Measurements from ENCODE around the gene PHLDB1. TPM values are rescaled to one million over a fixed set of nuclear protein-coding genes. Genes with fewer than 3 reads are reported as not detected.
"Not testable (repeated sequence)": the region's sequence is repeated elsewhere in the genome, so short reads cannot be mapped to it uniquely, and the experiment has no call there.

The PHLDB1 gene
- total RNA-seq, 1 donor from 2014 or later, result 63.1 TPM

DNA sequence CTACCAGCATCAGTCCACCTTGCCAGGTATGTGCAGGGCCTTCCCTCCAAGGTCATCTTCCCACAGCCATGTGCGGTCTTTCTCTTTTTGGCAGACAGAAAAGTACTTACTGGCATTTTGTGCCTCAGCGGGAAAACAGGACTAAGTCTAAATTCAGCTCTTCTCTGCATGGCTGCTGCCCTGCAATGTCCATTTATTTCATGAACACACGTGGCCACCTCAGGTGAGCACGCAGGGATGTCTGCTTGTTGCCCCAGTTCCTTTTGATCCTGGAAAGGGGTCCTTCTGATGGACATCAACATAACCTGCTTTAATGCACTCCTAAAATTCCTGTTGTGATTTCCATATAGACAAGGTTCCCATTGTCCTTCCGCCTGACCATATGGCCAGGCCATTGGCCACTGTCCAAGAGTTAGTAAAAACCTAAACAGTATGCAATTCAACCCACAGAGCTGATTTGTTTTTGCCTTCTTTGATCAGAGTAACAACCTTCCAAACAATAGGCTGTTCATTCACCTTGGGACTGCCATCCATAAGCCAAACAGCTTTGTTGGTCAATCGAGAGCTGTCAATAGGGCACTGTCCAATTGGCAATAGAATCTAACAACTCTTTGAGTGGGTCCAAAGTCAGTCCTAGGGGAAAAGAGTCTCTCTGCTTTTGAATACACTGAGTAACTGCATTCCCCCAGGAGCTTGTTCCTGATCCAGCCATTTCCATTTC lies 66.1 kb downstream of the PHLDB1 start:
- peaks cover 6% of the 10 kb centered on the region for H3K4me1 Mint-ChIP-seq (ENCODE audit: unreplicated experiment)
- peak overlapping the region; percentile 16 for H3K4me3 Mint-ChIP-seq
- H3K27me3 Mint-ChIP-seq, result no peaks in the 10 kb centered on the region
- no peaks in the 10 kb centered on the region for H3K9me3 Mint-ChIP-seq
- TF ChIP-seq CTCF (conservative IDR thresholded peaks at IDR 0.05), result no peak
- no peak for DNase-seq (ENCODE audit: extremely low spot score, unreplicated experiment)
- H3K27ac Mint-ChIP-seq, result no peak overlapping the region
- H3K36me3 Mint-ChIP-seq, result no peaks in the 10 kb centered on the region

DNA sequence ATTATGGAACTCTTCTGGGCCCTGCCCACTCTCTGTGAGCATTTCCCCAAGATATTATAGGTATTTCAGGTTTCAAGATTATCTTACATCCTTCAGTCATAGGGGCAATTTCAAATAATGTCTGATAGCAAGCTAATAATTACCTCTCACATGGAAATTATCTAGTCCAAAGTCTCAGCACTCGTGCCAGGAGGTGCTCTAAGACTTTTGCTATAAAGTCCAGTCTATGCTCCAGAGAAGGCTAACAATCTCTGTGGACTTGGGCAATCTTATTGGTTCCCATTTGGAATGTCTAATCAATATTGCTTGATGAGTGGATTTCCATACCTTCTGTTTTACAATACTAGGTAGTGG lies 66.6 kb downstream of the PHLDB1 start:
- no peaks in the 10 kb centered on the region for H3K27me3 Mint-ChIP-seq
- TF ChIP-seq CTCF (conservative IDR thresholded peaks at IDR 0.05), result no peak
- no peak for DNase-seq (ENCODE audit: extremely low spot score, unreplicated experiment)
- H3K27ac Mint-ChIP-seq, result no peak overlapping the region
- peaks cover 6% of the 10 kb centered on the region for H3K4me1 Mint-ChIP-seq (ENCODE audit: unreplicated experiment)
- H3K4me3 Mint-ChIP-seq, result no peak overlapping the region
- H3K9me3 Mint-ChIP-seq, result no peaks in the 10 kb centered on the region
- H3K36me3 Mint-ChIP-seq, result no peaks in the 10 kb centered on the region

- Mint-ChIP-seq H3K36me3 (no peaks in the 10 kb centered on the region), H3K9me3 (no peaks in the 10 kb centered on the region), H3K27ac (no peak overlapping the region), H3K27me3 (no peaks in the 10 kb centered on the region), H3K4me1 (ENCODE audit: unreplicated experiment) (peaks cover 5% of the 10 kb centered on the region), H3K4me3 (no peak overlapping the region)
- no peak for DNase-seq (ENCODE audit: extremely low spot score, unreplicated experiment)
- TF ChIP-seq CTCF (conservative IDR thresholded peaks at IDR 0.05), result no peak
Observed at GRCh38 chr11:118677977-118678376, 70.6 kb downstream of the PHLDB1 start.

- H3K27ac Mint-ChIP-seq; H3K36me3 Mint-ChIP-seq; H3K4me3 Mint-ChIP-seq; DNase-seq (ENCODE audit: extremely low spot score, unreplicated experiment); H3K4me1 Mint-ChIP-seq (ENCODE audit: unreplicated experiment); H3K9me3 Mint-ChIP-seq; H3K27me3 Mint-ChIP-seq: not testable (repeated sequence)
- TF ChIP-seq CTCF (conservative IDR thresholded peaks at IDR 0.05), result peak; percentile 33
Observed at GRCh38 chr11:118678908-118679307, 71.5 kb downstream of the PHLDB1 start.

GRCh38 chr11:118679483-118679882 lies 72.1 kb downstream of the PHLDB1 start, which contains the start of gene TREH:
TSS of gene TREH (minus strand) at chr11:118679650. CDS start at chr11:118679627, 23 bp downstream.
- H3K36me3 Mint-ChIP-seq, result no peaks in the 10 kb centered on the region
- H3K27me3 Mint-ChIP-seq, result no peaks in the 10 kb centered on the region
- TF ChIP-seq CTCF (conservative IDR thresholded peaks at IDR 0.05), result no peak
- H3K27ac Mint-ChIP-seq, result no peak within 1 kb of the TSS
- DNase-seq (ENCODE audit: extremely low spot score, unreplicated experiment), result no peak
- no peak within 1 kb of the TSS for H3K4me3 Mint-ChIP-seq
- H3K4me1 Mint-ChIP-seq (ENCODE audit: unreplicated experiment), result no peaks in the 10 kb centered on the region
- no peaks in the 10 kb centered on the region for H3K9me3 Mint-ChIP-seq

All from type B pancreatic cell (in vitro differentiated cells).